HepG2 (cell line): ENCODE data around the gene AQP11. TPM values are rescaled to one million over a fixed set of nuclear protein-coding genes. Genes with fewer than 3 reads are reported as not detected.

Source experiments
- ATAC-seq: fragments of 200-7000 bp; cut with Tn5 transposase; 3 replicates; pipeline ENCODE4 v1.9.1; 2020; ENCODE audit warnings: mild to moderate bottlenecking, moderate library complexity
- BruUV-seq: library from RNA; stranded (reverse); fragments of 400-500 nt; replicated peaks from 2 replicates; lab custom pipeline; 2021; lab: Mats Ljungman, UMichigan
- CTCF ChIA-PET: fragments of 300-600 bp; formaldehyde crosslinking; extraction: SDS; loops from one replicate; lab custom pipeline; 2021; ENCODE audit warnings: low total read pairs, inconsistent platforms, low intra/inter-chr PET ratio; lab: Yijun Ruan, JAX
- POLR2A ChIA-PET: fragments of 350-600 bp; sonication (Branson Sonifier 250); formaldehyde crosslinking; loops from one replicate; lab custom pipeline; 2020; ENCODE audit warnings: antibody characterized with exemption, inconsistent platforms; lab: Yijun Ruan, JAX
- DNase-seq: peaks from one replicate; pipeline ENCODE4 v3.0.0-alpha.2; 2015; ENCODE audit warnings: low spot score
- FAIRE-seq: peaks from 3 replicates; lab custom pipeline; 2011; peaks lifted over from hg19 to GRCh38; lab: Jason Lieb, UNC
- H2AFZ ChIP-seq: one replicate; pipeline ENCODE4 v1.6.1; 2011; ENCODE audit warnings: low read length, inconsistent platforms
- H3K27ac ChIP-seq: fragments of 300-600 bp; 3 replicates; pipeline ENCODE4 v1.8.0; 2011; ENCODE audit warnings: mixed run types, mild to moderate bottlenecking, mixed read lengths, low read length, inconsistent platforms; ENCODE audit not compliant: insufficient read depth; ENCODE audit errors: extremely low read length
- H3K27me3 ChIP-seq, 2 experiments: fragments of 200-600 bp in 1 of 2; 2 replicates in 1 of 2; 3 replicates in 1 of 2; pipeline versions ENCODE4 v1.6.0 to v1.8.0; 2011; ENCODE audit warnings: low read length in 2 of 2, mild to moderate bottlenecking in 2 of 2, moderate library complexity in 2 of 2, inconsistent platforms in 1 of 2; ENCODE audit not compliant: insufficient read depth in 2 of 2, control insufficient read depth in 1 of 2
- H3K36me3 ChIP-seq, 2 experiments: fragments of 200-600 bp in 1 of 2; replicated peaks in 1 of 2; 2 replicates in 1 of 2; 3 replicates in 1 of 2; pipeline versions ENCODE4 v1.5.1 to v1.8.0; 2011; ENCODE audit warnings: low read length in 2 of 2, inconsistent platforms in 1 of 2; ENCODE audit not compliant: insufficient read depth in 2 of 2, control insufficient read depth in 1 of 2
- H3K4me1 ChIP-seq: 2 replicates; pipeline ENCODE4 v1.5.1; 2012; ENCODE audit warnings: low read length, inconsistent platforms; ENCODE audit not compliant: insufficient read depth
- H3K4me2 ChIP-seq: 2 replicates; pipeline ENCODE4 v1.6.0; 2011; ENCODE audit warnings: low read depth, low read length, inconsistent platforms
- H3K4me3 ChIP-seq, 3 experiments: fragments of 200-600 bp in 1 of 3; sonication (generic), shearing (Covaris generic) in 1 of 3; replicated peaks in 1 of 3; 2 replicates each; pipeline ENCODE4 v1.5.1; 2011 to 2016; ENCODE audit warnings: low read length in 3 of 3, inconsistent platforms in 2 of 3, low read depth in 2 of 3, mild to moderate bottlenecking in 2 of 3, control low read depth in 1 of 3, mixed read lengths in 1 of 3; ENCODE audit not compliant: insufficient read depth in 1 of 3
- H3K79me2 ChIP-seq: one replicate; pipeline ENCODE4 v1.6.1; 2011; ENCODE audit warnings: low read length, inconsistent platforms; ENCODE audit not compliant: insufficient read depth
- H3K9ac ChIP-seq: 2 replicates; pipeline ENCODE4 v1.6.0; 2011; ENCODE audit warnings: mild to moderate bottlenecking, low read depth, low read length, inconsistent platforms; ENCODE audit not compliant: insufficient read depth
- H3K9me3 ChIP-seq: 2 replicates; pipeline ENCODE4 v1.5.1; 2012; ENCODE audit warnings: mild to moderate bottlenecking, low read length
- H4K20me1 ChIP-seq: 2 replicates; pipeline ENCODE4 v1.6.0; 2011; ENCODE audit warnings: inconsistent platforms, mild to moderate bottlenecking, low read length, moderate library complexity; ENCODE audit not compliant: insufficient read depth
- ARNT ChIP-seq: fragments of 450-650 bp; IDR thresholded peaks from 2 replicates; pipeline ENCODE4 v1.6.1; 2017
- CTCF ChIP-seq: sonication (generic); formaldehyde crosslinking; IDR thresholded peaks from 2 replicates; pipeline ENCODE4 v1.5.0; 2020; ENCODE audit warnings: mild to moderate bottlenecking, missing genetic modification reagents, moderate library complexity
- HNF4A ChIP-seq: sonication (generic); formaldehyde crosslinking; IDR thresholded peaks from 2 replicates; pipeline ENCODE4 v1.4.0; 2020; ENCODE audit warnings: missing genetic modification reagents
- HNRNPUL1 ChIP-seq: fragments of 200-400 bp; formaldehyde crosslinking; IDR thresholded peaks from 2 replicates; pipeline ENCODE4 v1.6.1; 2017; ENCODE audit warnings: low read depth, mild to moderate bottlenecking, low read length, moderate library complexity
- NR2F6 ChIP-seq, 2 experiments: IDR thresholded peaks; 2 replicates each; pipeline ENCODE4 v1.6.1; 2016; ENCODE audit warnings: antibody characterized with exemption in 1 of 2, mild to moderate bottlenecking in 1 of 2
- RAD21 ChIP-seq: fragments of 450-650 bp; formaldehyde crosslinking; IDR thresholded peaks from 2 replicates; pipeline ENCODE4 v1.5.0; 2020; ENCODE audit warnings: mild to moderate bottlenecking
- RARA ChIP-seq: IDR thresholded peaks from 2 replicates; pipeline ENCODE4 v1.6.1; 2016; ENCODE audit warnings: missing genetic modification reagents, missing compliant biosample characterization
- RARG ChIP-seq: sonication (generic); formaldehyde crosslinking; IDR thresholded peaks from 2 replicates; pipeline ENCODE4 v1.4.0; 2020; ENCODE audit warnings: low read depth, mild to moderate bottlenecking, missing genetic modification reagents
- STAG1 ChIP-seq: sonication (generic); formaldehyde crosslinking; IDR thresholded peaks from 2 replicates; pipeline ENCODE4 v1.4.0; 2020; ENCODE audit warnings: missing genetic modification reagents
- ZFP36L1 ChIP-seq: sonication (generic); formaldehyde crosslinking; IDR thresholded peaks from 2 replicates; pipeline ENCODE4 v1.8.0; 2022; ENCODE audit warnings: mild to moderate bottlenecking, missing genetic modification reagents, moderate library complexity
- ZNF788 ChIP-seq: sonication (generic); formaldehyde crosslinking; IDR thresholded peaks from 2 replicates; pipeline ENCODE4 v1.5.0; 2020; ENCODE audit warnings: mild to moderate bottlenecking, missing genetic modification reagents, borderline replicate concordance
- WGBS: methylation state at CpG from one replicate; pipeline ENCODE4 v1.1.6; 2017; ENCODE audit warnings: low lambda C conversion rate; 5-methylcytosine and 5-hydroxymethylcytosine counted together
- in situ Hi-C: cut with HindIII; loops from 2 replicates; pipeline ENCODE4 v1.10.0; 2017; ENCODE audit warnings: low pct_unique_long_range_greater_than_20kb; ENCODE audit not compliant: extremely low pct_ligation_motif_present
- intact Hi-C: fragments of 100-400 bp; cut with micrococcal nuclease; formaldehyde crosslinking; loops from one replicate; pipeline ENCODE4 v1.10.0; 2022; ENCODE audit not compliant: unreplicated experiment
- polyA plus RNA-seq, 8 experiments: library from polyadenylated mRNA; depleted of rRNA in 3 of 8; stranded (reverse) in 7 of 8; unstranded in 1 of 8; fragments of >200 nt; fragmentation: Illumina TruSeq in 4 of 8; extraction: Trizol in 4 of 8; gene quantifications; 2 replicates each; pipeline versions ENCODE4 v1.2.1 to v1.2.3, GENCODE V29; 2011 to 2016; ENCODE audit warnings: low read depth in 4 of 8, missing spikeins in 1 of 8, mixed read lengths in 1 of 8; ENCODE audit not compliant: insufficient read depth in 1 of 8
- total RNA-seq, 5 experiments: library from RNA; depleted of rRNA; stranded (reverse); fragments of >200 nt; fragmentation: Illumina TruSeq; extraction: Trizol; gene quantifications; 2 replicates each; pipeline ENCODE4 v1.2.3, GENCODE V29; 2016; ENCODE audit warnings: low read depth in 1 of 5
- TF ChIP-seq, protein P1 (sequence below): sonication (generic); formaldehyde crosslinking; IDR thresholded peaks from 2 replicates; pipeline ENCODE4 v1.4.0; 2020; ENCODE audit warnings: missing genetic modification reagents

Gene AQP11
- total and polyA plus RNA-seq, 2 of the 13 experiments (the other 11 are each of a cell fraction or from before 2014, with no cell fraction given): 10.4 to 15.3 TPM

DNA sequence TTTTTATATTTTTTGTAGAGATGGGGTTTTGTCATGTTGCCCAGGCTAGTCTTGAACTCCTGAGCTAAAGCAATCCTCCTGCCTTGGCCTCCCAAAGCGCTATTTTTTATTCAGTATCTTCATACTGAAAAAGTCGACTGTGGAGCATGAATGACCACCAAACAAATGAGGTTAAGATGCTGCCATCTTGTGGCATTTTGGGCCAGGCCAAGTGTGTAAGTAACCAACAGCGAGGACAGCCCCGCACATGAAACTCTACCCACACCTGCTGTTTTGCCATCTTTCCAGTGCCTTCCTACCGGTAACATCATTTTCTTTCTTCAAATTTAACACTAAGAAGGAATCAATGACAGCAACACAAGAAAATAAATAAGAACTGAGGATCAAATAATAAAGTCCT, 32.2 kb upstream of the AQP11 start:
- FAIRE-seq (no peak), DNase-seq (peak; percentile 33), ATAC-seq (peak; percentile 61)
- no peaks in the 10 kb centered on the region for H3K9me3 ChIP-seq
- CTCF ChIA-PET: no interaction called here
- H3K27me3 ChIP-seq: no peaks in the 10 kb centered on the region
- H3K27ac ChIP-seq: no peak overlapping the region
- H3K4me2 ChIP-seq: no peak overlapping the region
- H3K36me3 ChIP-seq: no peaks in the 10 kb centered on the region
- intact Hi-C loops (no loop called here), in situ Hi-C loops (no loop called here)
- no peaks in the 10 kb centered on the region for H3K79me2 ChIP-seq
- no peak overlapping the region for H3K9ac ChIP-seq
- BruUV-seq: no TSS peak
- peaks cover 18% of the 10 kb centered on the region for H3K4me1 ChIP-seq
- POLR2A ChIA-PET: no interaction called here
- no peak overlapping the region for H2AFZ ChIP-seq
- H3K4me3 ChIP-seq: no peak overlapping the region
- TF ChIP-seq ZFP36L1 (CRISPR knock-in tag): no peak
- 0 out of 2 replicates have a peak, but pooled peaks have one; percentile 9 for TF ChIP-seq RAD21 (CRISPR knock-in tag)
- TF ChIP-seq STAG1: peak; percentile 60
- TF ChIP-seq CTCF: peak; percentile 51
- WGBS: 74% methylated on average over 5 of the region's 5 CpGs
- no peaks in the 10 kb centered on the region for H4K20me1 ChIP-seq

DNA sequence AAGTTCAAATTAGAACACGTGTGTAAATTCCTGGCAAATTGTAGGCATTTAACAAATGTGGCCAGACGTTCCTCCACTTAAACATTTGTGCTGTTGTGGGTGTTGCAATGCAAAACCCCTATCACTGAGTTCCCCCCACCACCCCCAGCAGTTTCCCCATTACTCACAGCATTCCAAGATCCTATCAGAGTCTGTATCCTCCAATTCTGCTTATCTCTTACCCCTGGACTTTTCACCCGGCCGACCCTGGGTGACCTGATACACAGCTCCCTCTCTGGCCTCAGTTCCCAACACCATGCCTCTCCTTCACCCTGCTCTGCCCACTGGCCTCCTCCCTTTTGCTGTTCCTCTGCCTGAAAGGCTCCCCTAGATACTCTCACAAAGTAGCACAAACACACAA, 31.4 kb upstream of the AQP11 start:
- Histone ChIP-seq H3K9ac (no peak overlapping the region), H3K27ac (no peak overlapping the region), H3K4me3 (no peak overlapping the region), H3K36me3 (no peaks in the 10 kb centered on the region), H3K4me2 (no peak overlapping the region), H3K27me3 (no peaks in the 10 kb centered on the region), H4K20me1 (no peaks in the 10 kb centered on the region), H3K4me1 (peaks cover 18% of the 10 kb centered on the region), H3K79me2 (no peaks in the 10 kb centered on the region), H2AFZ (no peak overlapping the region), H3K9me3 (no peaks in the 10 kb centered on the region)
- 10% methylated on average over 4 of the region's 4 CpGs for WGBS
- intact Hi-C loops: no loop called here
- BruUV-seq: no TSS peak
- TF ChIP-seq RARA (0 out of 2 replicates have a peak, but pooled peaks have one; percentile 10), NR2F6 (IDR thresholded peaks at IDR 0.05) (0 out of 2 replicates have a peak, but pooled peaks have one; percentile 26), NR2F6 (CRISPR knock-in tag; IDR thresholded peaks at IDR 0.05) (no peak), HNRNPUL1 (no peak), RARG (CRISPR knock-in tag) (no peak), HNF4A (CRISPR knock-in tag) (peak; percentile 18; the same call in 1 of the 2 replicates), ZNF788 (CRISPR knock-in tag) (no peak), ARNT (no peak)
- TF ChIP-seq, protein P1, sequence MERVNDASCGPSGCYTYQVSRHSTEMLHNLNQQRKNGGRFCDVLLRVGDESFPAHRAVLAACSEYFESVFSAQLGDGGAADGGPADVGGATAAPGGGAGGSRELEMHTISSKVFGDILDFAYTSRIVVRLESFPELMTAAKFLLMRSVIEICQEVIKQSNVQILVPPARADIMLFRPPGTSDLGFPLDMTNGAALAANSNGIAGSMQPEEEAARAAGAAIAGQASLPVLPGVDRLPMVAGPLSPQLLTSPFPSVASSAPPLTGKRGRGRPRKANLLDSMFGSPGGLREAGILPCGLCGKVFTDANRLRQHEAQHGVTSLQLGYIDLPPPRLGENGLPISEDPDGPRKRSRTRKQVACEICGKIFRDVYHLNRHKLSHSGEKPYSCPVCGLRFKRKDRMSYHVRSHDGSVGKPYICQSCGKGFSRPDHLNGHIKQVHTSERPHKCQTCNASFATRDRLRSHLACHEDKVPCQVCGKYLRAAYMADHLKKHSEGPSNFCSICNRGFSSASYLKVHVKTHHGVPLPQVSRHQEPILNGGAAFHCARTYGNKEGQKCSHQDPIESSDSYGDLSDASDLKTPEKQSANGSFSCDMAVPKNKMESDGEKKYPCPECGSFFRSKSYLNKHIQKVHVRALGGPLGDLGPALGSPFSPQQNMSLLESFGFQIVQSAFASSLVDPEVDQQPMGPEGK: peak; percentile 26; the same call in 1 of the 2 replicates
- ATAC-seq (peak; percentile 62), FAIRE-seq (no peak), DNase-seq (peak; percentile 10)
- ChIA-PET CTCF (no interaction called here), POLR2A (no interaction called here)
- in situ Hi-C loops: no loop called here
